Liver (tissue), 9 donors: Measurements from ENCODE around the gene KDM6A. TPM values are rescaled to one million over a fixed set of nuclear protein-coding genes. Genes with fewer than 3 reads are reported as not detected.

Experiments
- DNase-seq: peaks from one replicate; pipeline ENCODE4 v3.0.0-alpha.2; 2017; ENCODE audit warnings: low spot score
- H3K27ac ChIP-seq, 2 donors: one replicate each; pipeline ENCODE4 v1.7.0; 2013; ENCODE audit warnings: inconsistent platforms in 2 of 2, low read length in 2 of 2, control low read depth in 1 of 2, low read depth in 1 of 2, mild to moderate bottlenecking in 1 of 2
- H3K27me3 ChIP-seq, 4 donors: one replicate each; pipeline versions ENCODE4 v1.6.1 to v1.7.0; 2013; ENCODE audit warnings: low read length in 3 of 4, inconsistent platforms in 1 of 4, mild to moderate bottlenecking in 1 of 4, moderate library complexity in 1 of 4; ENCODE audit not compliant: control insufficient read depth in 4 of 4, insufficient read depth in 4 of 4
- H3K36me3 ChIP-seq, 4 donors: one replicate each; pipeline versions ENCODE4 v1.6.1 to v1.7.0; 2013; ENCODE audit warnings: low read length in 3 of 4, mild to moderate bottlenecking in 3 of 4, low read depth in 1 of 4, moderate library complexity in 1 of 4; ENCODE audit not compliant: control insufficient read depth in 4 of 4, insufficient read depth in 3 of 4
- H3K4me1 ChIP-seq, 4 donors: one replicate each; pipeline versions ENCODE4 v1.6.1 to v1.7.0; 2013; ENCODE audit warnings: low read length in 3 of 4, mild to moderate bottlenecking in 3 of 4, moderate library complexity in 1 of 4; ENCODE audit not compliant: control insufficient read depth in 4 of 4, insufficient read depth in 4 of 4
- H3K4me3 ChIP-seq, 3 donors: one replicate each; pipeline versions ENCODE4 v1.6.1 to v1.7.0; 2013; ENCODE audit warnings: low read length in 3 of 3, control low read depth in 1 of 3, low read depth in 1 of 3, mild to moderate bottlenecking in 1 of 3
- H3K9ac ChIP-seq, 2 donors: one replicate each; pipeline ENCODE4 v1.7.0; 2013; ENCODE audit warnings: low read length in 2 of 2, mild to moderate bottlenecking in 2 of 2, moderate library complexity in 2 of 2, control low read depth in 1 of 2, low read depth in 1 of 2
- H3K9me3 ChIP-seq, 4 donors: one replicate each; pipeline versions ENCODE4 v1.6.1 to v1.7.0; 2013; ENCODE audit warnings: low read length in 3 of 4; ENCODE audit not compliant: control insufficient read depth in 4 of 4
- ATF3 ChIP-seq: IDR thresholded peaks from 2 replicates; pipeline ENCODE4 v1.6.1; 2016; ENCODE audit warnings: antibody characterized with exemption
- CTCF ChIP-seq: fragments of 150-350 bp; IDR thresholded peaks from 2 replicates; pipeline ENCODE4 v1.5.1; 2017; ENCODE audit warnings: improper control_type of control experiment, low read depth, low read length; ENCODE audit not compliant: missing input control
- EGR1 ChIP-seq, 2 donors: IDR thresholded peaks; 2 replicates each; pipeline ENCODE4 v1.6.1; 2016 to 2018; ENCODE audit warnings: antibody characterized with exemption in 2 of 2, low read depth in 2 of 2
- FOXA1 ChIP-seq: IDR thresholded peaks from 2 replicates; pipeline ENCODE4 v1.6.1; 2016; ENCODE audit warnings: antibody characterized with exemption
- FOXA2 ChIP-seq: IDR thresholded peaks from 2 replicates; pipeline ENCODE4 v1.6.1; 2016; ENCODE audit warnings: antibody characterized with exemption
- GABPA ChIP-seq, 2 donors: IDR thresholded peaks in 1 of 2; conservative IDR thresholded peaks in 1 of 2; 2 replicates each; pipeline ENCODE4 v1.6.1; 2016; ENCODE audit warnings: antibody characterized with exemption in 2 of 2, mild to moderate bottlenecking in 1 of 2, moderate library complexity in 1 of 2
- HNF4A ChIP-seq, 2 donors: conservative IDR thresholded peaks; 2 replicates each; pipeline ENCODE4 v1.6.1; 2016; ENCODE audit warnings: antibody characterized with exemption in 2 of 2, mild to moderate bottlenecking in 2 of 2
- HNF4G ChIP-seq: IDR thresholded peaks from 2 replicates; pipeline ENCODE4 v1.6.1; 2016; ENCODE audit warnings: antibody characterized with exemption
- JUND ChIP-seq, 2 donors: IDR thresholded peaks; 2 replicates each; pipeline ENCODE4 v1.6.1; 2016; ENCODE audit warnings: antibody characterized with exemption in 2 of 2
- MAX ChIP-seq: IDR thresholded peaks from 2 replicates; pipeline ENCODE4 v1.6.1; 2016; ENCODE audit warnings: antibody characterized with exemption
- NR2F2 ChIP-seq: IDR thresholded peaks from 2 replicates; pipeline ENCODE4 v1.6.1; 2016; ENCODE audit warnings: antibody characterized with exemption
- RAD21 ChIP-seq, 2 donors: IDR thresholded peaks; 2 replicates each; pipeline ENCODE4 v1.6.1; 2016; ENCODE audit warnings: antibody characterized with exemption in 2 of 2, mild to moderate bottlenecking in 2 of 2
- REST ChIP-seq: IDR thresholded peaks from 2 replicates; pipeline ENCODE4 v1.6.1; 2016; ENCODE audit warnings: antibody characterized with exemption, mild to moderate bottlenecking
- RXRA ChIP-seq, 2 donors: IDR thresholded peaks; 2 replicates each; pipeline ENCODE4 v1.6.1; 2017 to 2018; ENCODE audit warnings: antibody characterized with exemption in 2 of 2, mild to moderate bottlenecking in 1 of 2
- SP1 ChIP-seq: IDR thresholded peaks from 2 replicates; pipeline ENCODE4 v1.6.1; 2018; ENCODE audit warnings: antibody characterized with exemption, mild to moderate bottlenecking
- TAF1 ChIP-seq: conservative IDR thresholded peaks from 2 replicates; pipeline ENCODE4 v1.6.1; 2016; ENCODE audit warnings: antibody characterized with exemption, mild to moderate bottlenecking
- YY1 ChIP-seq: IDR thresholded peaks from 2 replicates; pipeline ENCODE4 v1.6.1; 2016; ENCODE audit warnings: antibody characterized with exemption, mild to moderate bottlenecking
- ZBTB33 ChIP-seq: IDR thresholded peaks from 2 replicates; pipeline ENCODE4 v1.6.1; 2016; ENCODE audit warnings: antibody characterized with exemption
- WGBS: extraction: QIAGEN DNeasy Blood & Tissue Kit; methylation state at CpG from one replicate; pipeline ENCODE4 v1.1.7; 2013; 5-methylcytosine and 5-hydroxymethylcytosine counted together
- polyA plus RNA-seq, 2 donors: library from polyadenylated mRNA; stranded (reverse) in 1 of 2; unstranded in 1 of 2; fragments of 200-250 nt in 1 of 2; fragments of >200 nt in 1 of 2; fragmentation: Nextera tagmentation in 1 of 2; extraction: Ambion mirVana in 1 of 2; gene quantifications; one replicate each; pipeline versions ENCODE4 v1.2.1 to v1.2.3, GENCODE V29; 2013 to 2015
- total RNA-seq, 2 donors: library from RNA; depleted of rRNA; stranded (reverse); fragments of >200 nt; gene quantifications; one replicate each; pipeline ENCODE4 v1.2.3, GENCODE V29; 2014
- donor health status: healthy.
- donor health status: healthy.
- donor health status: healthy.
- donor health status: healthy.
- donor health status: healthy.

The KDM6A gene
- total and polyA plus RNA-seq, 4 donors = 5.3 to 30.2 (median 18.2) TPM

- Histone ChIP-seq H3K9me3 (no peaks in the 10 kb centered on the region), H3K27me3 (no peaks in the 10 kb centered on the region), H3K36me3 (peaks cover 0 to 45% (median 26%) of the 10 kb centered on the region in 4 donors), H3K9ac (no peak overlapping the region), H3K4me3 (no peak overlapping the region), H3K4me1 (no peaks in the 10 kb centered on the region), H3K27ac (no peak overlapping the region)
- no peak for DNase-seq
- TF ChIP-seq EGR1 (IDR thresholded peaks at IDR 0.05; ENCODE audit: low read depth in 2 of 2) (no peak), RAD21 (IDR thresholded peaks at IDR 0.05) (no peak), ATF3 (no peak), FOXA2 (no peak), CTCF (no peak), RXRA (IDR thresholded peaks at IDR 0.05) (no peak), REST (no peak), HNF4G (no peak), JUND (IDR thresholded peaks at IDR 0.05) (no peak), HNF4A (conservative IDR thresholded peaks at IDR 0.05) (no peak), ZBTB33 (no peak), YY1 (no peak), NR2F2 (no peak), FOXA1 (no peak), GABPA (IDR thresholded peaks at IDR 0.05 in 1 of 2, conservative IDR thresholded peaks at IDR 0.05 in 1 of 2) (no peak)
- WGBS = 93% methylated on average over 3 of the region's 3 CpGs
These were observed 237.5 kb downstream of the KDM6A start for GRCh38 chrX:45110494-45110893.

GRCh38 chrX:45126158-45126557 lies 253.2 kb downstream of the KDM6A start:
- no peak overlapping the region for H3K4me3 ChIP-seq

More at GRCh38 chrX:45126158-45126557, 253.2 kb downstream of the KDM6A start:
- 100% methylated on average over 1 of the region's 1 CpG for WGBS
- H3K27me3 ChIP-seq = no peaks in the 10 kb centered on the region
- no peaks in the 10 kb centered on the region for H3K4me1 ChIP-seq
- no peak for DNase-seq
- no peak overlapping the region for H3K27ac ChIP-seq
- no peaks in the 10 kb centered on the region for H3K36me3 ChIP-seq
- no peak overlapping the region for H3K9ac ChIP-seq
- peaks cover 0 to 3% (median 2%) of the 10 kb centered on the region in 4 donors for H3K9me3 ChIP-seq
- TF ChIP-seq ATF3 (no peak), SP1 (no peak), TAF1 (no peak), CTCF (no peak), GABPA (IDR thresholded peaks at IDR 0.05 in 1 of 2, conservative IDR thresholded peaks at IDR 0.05 in 1 of 2) (no peak), FOXA1 (no peak), JUND (IDR thresholded peaks at IDR 0.05) (no peak), FOXA2 (no peak), YY1 (no peak), HNF4G (no peak), RXRA (IDR thresholded peaks at IDR 0.05) (no peak), ZBTB33 (no peak), HNF4A (conservative IDR thresholded peaks at IDR 0.05) (no peak), MAX (no peak), RAD21 (IDR thresholded peaks at IDR 0.05) (no peak)
